Neural cell (in vitro differentiated cells): ENCODE measurements around the gene LTBP1. TPM values are rescaled to one million over a fixed set of nuclear protein-coding genes. Genes with fewer than 3 reads are reported as not detected.

Experiments used
- H2AFZ ChIP-seq: fragments of 200-600, 300-800 bp; sonication (generic), shearing (Covaris generic); 2 replicates; pipeline ENCODE4 v1.6.0; 2014; ENCODE audit warnings: low read depth, mild to moderate bottlenecking, antibody characterized with exemption, low read length, moderate library complexity
- H3F3A ChIP-seq: fragments of 200-600 bp; shearing (Covaris generic); 2 replicates; pipeline ENCODE4 v1.6.1; 2016; ENCODE audit warnings: mild to moderate bottlenecking, moderate library complexity, mixed read lengths, antibody characterized with exemption, low read length; ENCODE audit not compliant: insufficient read depth, poor library complexity, severe bottlenecking
- H3K27ac ChIP-seq: fragments of 200-600, 300-800 bp; sonication (generic), shearing (Covaris generic); 2 replicates; pipeline ENCODE4 v1.5.1; 2014; ENCODE audit warnings: mild to moderate bottlenecking, low read length, moderate library complexity
- H3K27me3 ChIP-seq: fragments of 300-800, 200-600 bp; sonication (generic), shearing (Covaris generic); 2 replicates; pipeline ENCODE4 v1.6.0; 2014; ENCODE audit warnings: mild to moderate bottlenecking, low read depth, low read length, moderate library complexity; ENCODE audit not compliant: insufficient read depth
- H3K36me3 ChIP-seq: fragments of 300-800, 200-600 bp; sonication (generic), shearing (Covaris generic); 2 replicates; pipeline ENCODE4 v1.5.1; 2014; ENCODE audit warnings: mild to moderate bottlenecking, antibody characterized with exemption, low read length, moderate library complexity; ENCODE audit not compliant: insufficient read depth
- H3K4me2 ChIP-seq: fragments of 300-800, 200-600 bp; sonication (generic), shearing (Covaris generic); 2 replicates; pipeline ENCODE4 v1.6.0; 2014; ENCODE audit warnings: mild to moderate bottlenecking, low read length
- H3K4me3 ChIP-seq: fragments of 300-800, 200-600 bp; sonication (generic), shearing (Covaris generic); 2 replicates; pipeline ENCODE4 v1.5.1; 2014; ENCODE audit warnings: mild to moderate bottlenecking, low read length, moderate library complexity
- H3K79me2 ChIP-seq: fragments of 200-600 bp; shearing (Covaris generic); replicated peaks from 2 replicates; pipeline ENCODE4 v1.6.0; 2014; ENCODE audit warnings: mild to moderate bottlenecking, low read length, moderate library complexity; ENCODE audit not compliant: insufficient read depth
- H3K9ac ChIP-seq: fragments of 300-800, 200-600 bp; sonication (generic), shearing (Covaris generic); 2 replicates; pipeline ENCODE4 v1.6.1; 2016; ENCODE audit warnings: mild to moderate bottlenecking, low read length, mixed read lengths
- H3K9me2 ChIP-seq: fragments of 200-600 bp; shearing (Covaris generic); 2 replicates; pipeline ENCODE4 v1.6.1; 2016; ENCODE audit warnings: mild to moderate bottlenecking, low read length, mixed read lengths; ENCODE audit not compliant: insufficient read depth
- H3K9me3 ChIP-seq: fragments of 200-600, 300-800 bp; sonication (generic), shearing (Covaris generic); 2 replicates; pipeline ENCODE4 v1.6.1; 2016; ENCODE audit warnings: mild to moderate bottlenecking, mixed run types, low read length, moderate library complexity, mixed read lengths
- H4K20me1 ChIP-seq: fragments of 200-600 bp; shearing (Covaris generic); 2 replicates; pipeline ENCODE4 v1.6.1; 2016; ENCODE audit warnings: mild to moderate bottlenecking, mixed run types; ENCODE audit not compliant: insufficient read depth
- EP300 ChIP-seq: fragments of 450-650 bp; conservative IDR thresholded peaks from 2 replicates; pipeline ENCODE4 v1.6.1; 2014; ENCODE audit warnings: antibody characterized with exemption, mild to moderate bottlenecking, moderate library complexity; ENCODE audit not compliant: poor library complexity, severe bottlenecking
- EZH2 ChIP-seq: fragments of 200-600, 300-800 bp; shearing (Covaris generic), sonication (generic); IDR thresholded peaks from 2 replicates; pipeline ENCODE4 v1.6.1; 2014; ENCODE audit warnings: antibody characterized with exemption, low read length, borderline replicate concordance, mild to moderate bottlenecking; ENCODE audit not compliant: insufficient read depth, poor library complexity, severe bottlenecking
- MXI1 ChIP-seq: fragments of 450-650 bp; conservative IDR thresholded peaks from 2 replicates; pipeline ENCODE4 v1.6.1; 2014; ENCODE audit warnings: antibody characterized with exemption, mild to moderate bottlenecking; ENCODE audit not compliant: poor library complexity, severe bottlenecking
- POLR2AphosphoS5 ChIP-seq: IDR thresholded peaks from 2 replicates; pipeline ENCODE4 v1.6.1; 2012
- RAD21 ChIP-seq: fragments of 450-650 bp; conservative IDR thresholded peaks from 2 replicates; pipeline ENCODE4 v1.6.1; 2014; ENCODE audit warnings: antibody characterized with exemption, mild to moderate bottlenecking, moderate library complexity
- SMC3 ChIP-seq: fragments of 450-650 bp; conservative IDR thresholded peaks from 2 replicates; pipeline ENCODE4 v1.6.1; 2014; ENCODE audit warnings: antibody characterized with exemption, mild to moderate bottlenecking, moderate library complexity; ENCODE audit not compliant: poor library complexity
- TAF1 ChIP-seq: IDR thresholded peaks from 2 replicates; pipeline ENCODE4 v1.6.1; 2012; ENCODE audit warnings: low read depth
- polyA plus RNA-seq: library from polyadenylated mRNA; depleted of rRNA; stranded (reverse); fragments of >200 nt; gene quantifications from 2 replicates; pipeline ENCODE4 v1.2.3, GENCODE V29; 2014
- TF ChIP-seq, protein P1 (sequence below): IDR thresholded peaks from 2 replicates; pipeline ENCODE4 v1.6.1; 2012; ENCODE audit warnings: borderline replicate concordance
- TF ChIP-seq, protein P2 (sequence below): fragments of 450-650 bp; IDR thresholded peaks from 2 replicates; pipeline ENCODE4 v1.5.1; 2014; ENCODE audit warnings: antibody characterized with exemption, mild to moderate bottlenecking, moderate library complexity; ENCODE audit not compliant: poor library complexity, severe bottlenecking

LTBP1 gene
- polyA plus RNA-seq, 1 donor from 2014 or later = 1.8 TPM

DNA sequence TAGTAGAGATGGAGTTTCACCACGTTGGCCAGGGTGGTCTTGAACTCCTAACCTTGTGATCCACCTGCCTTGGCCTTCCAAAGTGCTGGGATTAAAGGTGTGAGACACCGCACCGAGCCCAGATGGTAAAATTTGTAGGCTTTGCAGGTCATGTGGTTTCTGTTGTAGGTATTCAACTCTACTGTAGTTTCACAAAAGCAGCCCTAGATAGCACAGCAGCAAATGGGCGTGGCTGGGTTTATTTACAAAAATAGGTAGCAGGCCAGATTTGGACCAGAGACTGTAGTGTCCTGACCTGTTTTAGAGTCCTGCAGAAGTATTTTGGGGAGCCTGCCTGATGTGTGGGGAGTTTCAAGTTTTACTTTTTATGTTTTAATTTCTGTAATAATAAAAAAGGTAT lies 445.6 kb downstream of the LTBP1 start:
- Histone ChIP-seq H3K27ac (no peak overlapping the region), H3K9ac (no peak overlapping the region), H2AFZ (no peak overlapping the region), H3K36me3 (no peaks in the 10 kb centered on the region), H3K4me2 (no peak overlapping the region), H3K79me2 (no peaks in the 10 kb centered on the region), H3K4me3 (no peak overlapping the region), H3F3A (no peaks in the 10 kb centered on the region), H4K20me1 (no peaks in the 10 kb centered on the region), H3K9me2 (no peaks in the 10 kb centered on the region), H3K9me3 (no peaks in the 10 kb centered on the region), H3K27me3 (no peaks in the 10 kb centered on the region)
- no peak for TF ChIP-seq SMC3
- no peak for TF ChIP-seq RAD21
- TF ChIP-seq, protein P1, sequence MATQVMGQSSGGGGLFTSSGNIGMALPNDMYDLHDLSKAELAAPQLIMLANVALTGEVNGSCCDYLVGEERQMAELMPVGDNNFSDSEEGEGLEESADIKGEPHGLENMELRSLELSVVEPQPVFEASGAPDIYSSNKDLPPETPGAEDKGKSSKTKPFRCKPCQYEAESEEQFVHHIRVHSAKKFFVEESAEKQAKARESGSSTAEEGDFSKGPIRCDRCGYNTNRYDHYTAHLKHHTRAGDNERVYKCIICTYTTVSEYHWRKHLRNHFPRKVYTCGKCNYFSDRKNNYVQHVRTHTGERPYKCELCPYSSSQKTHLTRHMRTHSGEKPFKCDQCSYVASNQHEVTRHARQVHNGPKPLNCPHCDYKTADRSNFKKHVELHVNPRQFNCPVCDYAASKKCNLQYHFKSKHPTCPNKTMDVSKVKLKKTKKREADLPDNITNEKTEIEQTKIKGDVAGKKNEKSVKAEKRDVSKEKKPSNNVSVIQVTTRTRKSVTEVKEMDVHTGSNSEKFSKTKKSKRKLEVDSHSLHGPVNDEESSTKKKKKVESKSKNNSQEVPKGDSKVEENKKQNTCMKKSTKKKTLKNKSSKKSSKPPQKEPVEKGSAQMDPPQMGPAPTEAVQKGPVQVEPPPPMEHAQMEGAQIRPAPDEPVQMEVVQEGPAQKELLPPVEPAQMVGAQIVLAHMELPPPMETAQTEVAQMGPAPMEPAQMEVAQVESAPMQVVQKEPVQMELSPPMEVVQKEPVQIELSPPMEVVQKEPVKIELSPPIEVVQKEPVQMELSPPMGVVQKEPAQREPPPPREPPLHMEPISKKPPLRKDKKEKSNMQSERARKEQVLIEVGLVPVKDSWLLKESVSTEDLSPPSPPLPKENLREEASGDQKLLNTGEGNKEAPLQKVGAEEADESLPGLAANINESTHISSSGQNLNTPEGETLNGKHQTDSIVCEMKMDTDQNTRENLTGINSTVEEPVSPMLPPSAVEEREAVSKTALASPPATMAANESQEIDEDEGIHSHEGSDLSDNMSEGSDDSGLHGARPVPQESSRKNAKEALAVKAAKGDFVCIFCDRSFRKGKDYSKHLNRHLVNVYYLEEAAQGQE = no peak
- TF ChIP-seq TAF1 = no peak
- no peak for TF ChIP-seq MXI1
- TF ChIP-seq, protein P2, sequence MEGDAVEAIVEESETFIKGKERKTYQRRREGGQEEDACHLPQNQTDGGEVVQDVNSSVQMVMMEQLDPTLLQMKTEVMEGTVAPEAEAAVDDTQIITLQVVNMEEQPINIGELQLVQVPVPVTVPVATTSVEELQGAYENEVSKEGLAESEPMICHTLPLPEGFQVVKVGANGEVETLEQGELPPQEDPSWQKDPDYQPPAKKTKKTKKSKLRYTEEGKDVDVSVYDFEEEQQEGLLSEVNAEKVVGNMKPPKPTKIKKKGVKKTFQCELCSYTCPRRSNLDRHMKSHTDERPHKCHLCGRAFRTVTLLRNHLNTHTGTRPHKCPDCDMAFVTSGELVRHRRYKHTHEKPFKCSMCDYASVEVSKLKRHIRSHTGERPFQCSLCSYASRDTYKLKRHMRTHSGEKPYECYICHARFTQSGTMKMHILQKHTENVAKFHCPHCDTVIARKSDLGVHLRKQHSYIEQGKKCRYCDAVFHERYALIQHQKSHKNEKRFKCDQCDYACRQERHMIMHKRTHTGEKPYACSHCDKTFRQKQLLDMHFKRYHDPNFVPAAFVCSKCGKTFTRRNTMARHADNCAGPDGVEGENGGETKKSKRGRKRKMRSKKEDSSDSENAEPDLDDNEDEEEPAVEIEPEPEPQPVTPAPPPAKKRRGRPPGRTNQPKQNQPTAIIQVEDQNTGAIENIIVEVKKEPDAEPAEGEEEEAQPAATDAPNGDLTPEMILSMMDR = no peak
- no peak for TF ChIP-seq EZH2
- TF ChIP-seq POLR2AphosphoS5 = no peak
- no peak for TF ChIP-seq EP300

DNA sequence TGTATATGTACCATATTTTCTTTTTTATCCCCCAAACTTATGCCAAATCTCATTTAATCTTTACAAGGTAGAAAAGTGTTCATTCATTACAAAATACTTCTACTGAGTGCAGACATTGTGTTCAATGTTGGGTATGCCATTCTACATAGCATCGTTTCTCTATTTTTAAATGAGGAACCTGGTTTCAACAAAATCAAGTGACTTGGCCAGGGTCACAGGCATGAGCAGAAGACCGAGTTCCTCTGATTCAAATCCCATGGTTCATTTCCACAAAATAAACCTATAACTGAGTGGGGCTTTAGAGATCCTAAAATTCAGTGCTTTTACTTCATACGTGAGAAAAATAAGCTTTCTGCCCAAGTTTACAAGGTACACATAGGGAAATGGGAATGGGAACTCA lies 448.3 kb downstream of the LTBP1 start:
- TF ChIP-seq, protein P2 = no peak
- no peaks in the 10 kb centered on the region for H4K20me1 ChIP-seq
- no peaks in the 10 kb centered on the region for H3K9me3 ChIP-seq
- no peaks in the 10 kb centered on the region for H3K9me2 ChIP-seq
- no peaks in the 10 kb centered on the region for H3F3A ChIP-seq
- H3K9ac ChIP-seq = no peak overlapping the region
- no peak overlapping the region for H2AFZ ChIP-seq
- H3K27ac ChIP-seq = no peak overlapping the region
- H3K4me3 ChIP-seq = no peak overlapping the region
- no peaks in the 10 kb centered on the region for H3K36me3 ChIP-seq
- no peaks in the 10 kb centered on the region for H3K79me2 ChIP-seq
- no peak overlapping the region for H3K4me2 ChIP-seq
- no peaks in the 10 kb centered on the region for H3K27me3 ChIP-seq
